ENCODE data around the gene RNF224.

Gene RNF224

DNA sequence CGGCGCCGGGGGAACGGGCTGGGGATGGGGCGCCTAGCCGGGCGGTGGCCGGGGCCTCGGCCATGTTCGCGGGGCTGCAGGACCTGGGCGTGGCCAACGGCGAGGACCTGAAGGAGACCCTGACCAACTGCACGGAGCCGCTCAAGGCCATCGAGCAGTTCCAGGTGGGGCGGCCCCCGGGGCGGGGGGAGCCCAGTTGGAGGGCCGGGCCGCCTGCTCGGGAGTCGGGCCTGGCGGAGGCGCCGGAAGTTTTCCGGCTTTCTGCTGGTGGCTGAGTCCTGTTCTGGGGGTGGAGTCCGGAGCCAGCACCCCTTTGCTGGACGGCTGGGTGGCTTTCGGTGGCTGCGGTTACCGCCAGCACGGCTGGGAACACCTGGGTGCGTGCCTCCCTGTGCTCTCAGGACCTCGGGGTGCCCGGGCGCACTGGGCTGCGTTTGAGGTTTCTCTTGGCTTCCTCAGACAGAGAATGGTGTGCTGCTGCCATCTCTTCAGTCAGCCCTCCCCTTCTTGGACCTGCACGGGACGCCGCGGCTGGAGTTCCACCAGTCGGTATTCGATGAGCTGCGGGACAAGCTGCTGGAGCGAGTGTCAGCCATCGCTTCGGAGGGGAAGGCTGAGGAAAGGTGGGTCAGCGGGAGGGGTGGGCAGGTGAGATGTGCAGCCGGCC is 28.3 kb downstream of the RNF224 start:
- DNase-seq: peak; percentile 60

DNA sequence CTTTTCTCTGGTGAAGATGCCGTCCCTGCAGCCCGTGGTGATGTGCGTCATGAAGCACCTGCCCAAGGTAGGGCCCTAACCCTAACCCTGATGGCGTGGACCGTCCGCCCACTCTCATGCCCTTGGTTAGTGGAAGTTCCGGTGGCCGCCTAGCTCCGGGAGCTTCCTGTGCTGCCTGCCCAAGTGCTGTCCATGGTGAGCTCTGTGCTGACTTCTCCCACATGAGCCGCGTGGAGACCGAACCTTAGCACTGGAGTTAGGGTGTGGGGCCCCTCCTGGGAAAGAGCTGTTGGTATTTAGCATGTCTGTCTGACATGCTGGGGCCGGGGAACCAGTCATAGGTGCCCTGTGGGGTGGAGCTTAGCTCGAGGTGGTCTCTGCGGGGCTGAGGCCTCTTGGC is 29.1 kb downstream of the RNF224 start:
- no peak for DNase-seq

DNA sequence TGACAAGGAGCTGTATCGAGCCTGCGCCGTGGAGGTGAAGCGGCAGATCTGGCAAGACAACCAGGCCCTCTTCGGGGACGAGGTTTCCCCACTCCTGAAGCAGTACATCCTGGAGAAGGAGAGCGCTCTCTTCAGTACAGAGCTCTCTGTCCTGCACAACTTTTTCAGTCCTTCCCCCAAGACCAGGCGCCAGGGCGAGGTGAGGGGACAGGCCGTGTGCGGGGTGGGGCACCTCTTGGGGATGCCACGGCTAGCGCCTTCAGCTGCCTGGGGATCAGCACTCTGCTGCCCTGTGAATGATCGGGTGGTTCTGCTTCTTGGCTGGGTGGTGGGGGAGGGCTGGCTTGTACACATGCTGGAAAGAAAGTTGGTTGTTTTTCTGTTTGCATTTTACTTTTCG is 29.6 kb downstream of the RNF224 start:
- no peak for DNase-seq

DNA sequence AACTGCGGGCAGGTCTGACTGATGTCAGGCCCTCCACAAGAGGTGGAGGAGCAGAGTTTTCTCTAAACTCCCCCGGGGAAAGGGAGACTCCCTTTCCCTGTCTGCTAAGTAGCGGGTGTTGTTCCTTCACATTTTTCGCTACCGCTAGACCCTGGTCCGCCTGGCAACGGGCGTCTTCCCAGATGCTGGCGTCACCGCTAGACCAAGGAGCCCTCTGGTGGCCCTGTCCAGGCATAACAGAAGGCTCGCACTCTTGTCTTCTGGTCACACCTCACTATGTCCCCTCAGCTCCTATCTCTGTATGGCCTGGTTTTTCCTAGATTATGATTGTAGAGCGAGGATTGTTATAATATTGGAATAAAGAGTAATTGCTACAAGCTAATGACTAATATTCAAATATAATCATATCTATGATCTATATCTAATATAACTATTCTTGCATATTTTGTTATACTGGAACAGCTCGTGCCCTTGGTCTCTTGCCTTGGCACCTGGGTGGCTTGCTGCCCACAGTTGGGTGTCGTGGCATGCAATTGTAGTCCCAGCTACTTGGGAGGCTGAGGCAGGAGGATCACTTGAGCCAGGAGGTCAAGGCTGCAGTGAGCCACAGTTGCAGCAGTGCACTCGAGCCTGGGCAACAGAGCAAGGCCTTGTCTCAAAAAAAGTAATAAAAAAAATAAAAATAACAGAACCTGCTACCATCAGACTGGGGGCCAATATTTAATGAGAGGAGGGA is 35.0 kb downstream of the RNF224 start:
- DNase-seq: peak; percentile 10

DNA sequence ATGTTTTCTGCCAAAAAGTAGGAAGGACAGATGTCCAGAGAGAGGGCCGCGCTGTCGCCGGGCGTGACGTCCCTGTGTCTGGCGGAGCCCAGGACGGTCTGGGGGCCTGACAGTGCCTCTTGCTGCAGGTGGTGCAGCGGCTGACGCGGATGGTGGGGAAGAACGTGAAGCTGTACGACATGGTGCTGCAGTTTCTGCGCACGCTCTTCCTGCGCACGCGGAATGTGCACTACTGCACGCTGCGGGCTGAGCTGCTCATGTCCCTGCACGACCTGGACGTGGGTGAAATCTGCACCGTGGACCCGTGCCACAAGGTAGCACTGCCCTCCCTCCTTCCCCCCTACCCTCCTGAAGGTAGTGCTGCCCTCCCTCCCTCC is 35.6 kb downstream of the RNF224 start:
- DNase-seq: no peak

DNA sequence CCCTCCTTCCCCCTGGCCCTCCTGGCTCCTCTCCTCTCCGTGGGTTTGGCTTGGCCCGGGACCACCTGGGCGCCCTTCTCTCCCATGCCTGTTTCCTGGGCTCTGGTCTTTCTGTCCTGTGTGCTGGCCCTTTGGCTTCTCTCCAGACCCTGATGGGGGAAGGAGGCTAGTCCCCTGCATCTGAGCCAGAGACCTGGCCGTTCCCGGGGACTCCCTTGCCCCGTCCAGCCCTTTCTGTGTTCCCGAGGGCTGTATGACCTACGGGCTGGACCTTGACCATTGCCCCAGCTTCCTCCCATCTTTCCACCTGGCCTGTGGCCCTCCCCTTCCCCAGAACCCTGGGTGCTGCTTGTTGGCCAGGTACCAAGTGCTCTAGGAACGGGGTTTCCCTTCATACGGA is 36.2 kb downstream of the RNF224 start:
- DNase-seq: no peak

DNA sequence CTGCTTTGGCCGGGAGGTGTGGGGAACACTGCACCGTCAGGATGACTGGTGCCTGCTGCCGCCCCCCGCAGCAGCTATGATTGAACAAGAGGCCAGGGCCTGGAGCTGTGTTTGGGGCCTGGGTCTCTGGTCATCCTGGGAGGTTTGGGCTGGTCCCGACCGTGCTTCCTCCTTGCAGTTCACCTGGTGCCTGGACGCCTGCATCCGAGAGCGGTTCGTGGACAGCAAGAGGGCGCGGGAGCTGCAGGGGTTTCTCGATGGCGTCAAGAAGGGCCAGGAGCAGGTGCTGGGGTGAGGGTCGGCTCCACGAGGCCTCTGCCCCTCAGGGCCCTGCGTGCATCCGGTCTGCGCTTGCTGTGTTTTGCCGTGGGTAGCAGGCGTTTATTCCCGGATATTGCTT is 36.8 kb downstream of the RNF224 start:
- no peak for DNase-seq

DNA sequence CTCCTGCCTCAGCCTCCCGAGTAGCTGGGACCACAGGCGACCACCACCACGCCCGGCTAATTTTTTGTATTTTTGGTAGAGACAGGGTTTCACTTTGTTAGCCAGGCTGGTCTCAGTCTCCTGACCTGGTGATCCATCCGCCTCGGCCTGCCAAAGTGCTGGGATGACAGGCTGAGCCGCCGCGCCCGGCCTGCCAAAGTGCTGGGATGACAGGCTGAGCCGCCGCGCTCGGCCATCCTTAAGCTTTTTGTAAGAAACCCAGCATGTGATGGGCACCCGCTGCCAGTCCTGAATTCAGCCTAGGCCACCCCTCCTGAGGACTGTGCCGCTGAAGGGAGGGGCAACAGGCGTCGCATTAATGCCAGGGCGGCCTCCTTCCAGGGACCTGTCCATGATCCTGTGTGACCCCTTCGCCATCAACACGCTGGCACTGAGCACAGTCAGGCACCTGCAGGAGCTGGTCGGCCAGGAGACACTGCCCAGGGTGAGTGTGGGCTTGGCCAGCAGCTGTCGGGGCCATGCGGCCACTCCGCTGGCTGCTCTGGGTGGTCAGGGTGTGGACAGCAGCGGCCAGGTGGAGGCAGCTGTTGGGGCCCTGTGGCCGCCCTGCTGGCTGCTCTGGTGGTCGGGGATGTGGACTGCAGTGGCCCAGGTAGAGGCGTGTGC is 38.3 kb downstream of the RNF224 start:
- no peak for DNase-seq

DNA sequence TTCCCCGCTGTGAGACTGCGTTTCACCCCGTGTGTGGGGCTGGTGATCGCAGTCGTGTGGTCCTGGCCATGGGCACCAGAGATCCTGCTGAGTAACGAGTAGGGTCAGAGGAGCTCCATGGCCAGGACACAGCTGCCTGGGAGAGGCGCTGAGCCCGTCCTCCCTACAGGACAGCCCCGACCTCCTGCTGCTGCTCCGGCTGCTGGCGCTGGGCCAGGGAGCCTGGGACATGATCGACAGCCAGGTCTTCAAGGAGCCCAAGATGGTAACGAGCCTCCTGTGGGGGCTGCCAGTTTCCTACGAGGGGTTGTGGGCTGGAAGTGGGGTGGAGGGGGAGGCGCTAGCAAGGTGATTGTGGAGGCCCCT is 38.8 kb downstream of the RNF224 start:
- no peak for DNase-seq

DNA sequence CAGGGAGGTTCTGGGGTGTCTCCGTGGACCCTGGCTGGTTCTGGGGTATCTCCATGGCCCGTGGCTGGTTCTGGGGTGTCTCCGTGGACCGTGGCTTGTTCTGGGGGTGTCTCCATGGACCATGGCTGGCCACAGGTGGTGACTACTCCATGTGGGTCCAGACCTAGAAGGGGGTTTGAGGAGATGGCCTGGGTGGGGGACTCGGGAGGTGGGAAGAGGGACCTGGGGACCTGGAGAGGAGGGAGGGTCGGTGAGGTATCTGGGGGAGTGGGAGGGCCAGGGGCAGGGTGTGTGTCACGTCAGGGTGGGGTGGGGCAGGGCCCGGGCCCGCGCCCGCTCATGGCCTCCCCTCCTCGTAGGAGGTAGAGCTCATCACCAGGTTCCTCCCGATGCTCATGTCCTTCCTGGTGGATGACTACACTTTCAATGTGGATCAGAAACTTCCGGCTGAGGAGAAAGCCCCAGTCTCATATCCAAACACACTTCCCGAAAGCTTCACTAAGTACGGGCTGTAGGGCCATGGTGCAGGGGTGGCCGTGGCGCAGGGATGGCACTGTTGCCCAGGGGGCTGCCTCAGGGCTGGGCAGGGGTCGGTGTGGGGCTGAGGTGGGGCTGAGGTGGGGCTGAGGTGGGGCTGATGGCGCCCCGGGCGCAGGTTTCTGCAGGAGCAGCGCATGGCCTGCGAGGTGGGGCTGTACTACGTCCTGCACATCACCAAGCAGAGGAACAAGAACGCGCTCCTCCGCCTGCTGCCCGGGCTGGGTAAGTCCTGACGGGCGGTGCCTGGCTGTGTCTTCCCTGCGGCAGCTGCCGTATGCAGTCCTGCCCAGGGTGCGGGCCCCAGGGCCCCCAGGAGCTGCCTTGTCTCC is 39.5 kb downstream of the RNF224 start:
- no peak for DNase-seq

DNA sequence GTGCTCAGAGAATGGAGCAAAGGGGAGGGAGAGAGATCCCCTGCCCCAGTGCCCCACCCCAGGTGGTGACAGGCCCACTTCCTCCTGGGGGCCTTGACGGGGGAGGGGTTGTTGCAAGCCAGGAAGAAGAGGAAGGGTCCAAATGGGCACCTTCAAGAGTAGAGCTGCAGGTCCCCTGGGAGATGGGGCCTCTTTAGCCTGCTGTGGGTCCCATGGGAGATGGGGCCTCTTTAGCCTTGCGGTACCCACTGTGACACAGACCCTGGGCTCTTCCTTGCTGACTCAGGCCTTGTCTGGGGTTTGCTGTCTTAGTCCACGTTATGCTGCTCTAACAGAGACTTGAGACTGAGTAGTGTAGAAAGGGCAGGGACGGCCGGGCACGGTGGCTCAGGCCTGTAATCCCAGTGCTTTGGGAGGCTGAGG is 40.6 kb downstream of the RNF224 start:
- DNase-seq: no peak

DNA sequence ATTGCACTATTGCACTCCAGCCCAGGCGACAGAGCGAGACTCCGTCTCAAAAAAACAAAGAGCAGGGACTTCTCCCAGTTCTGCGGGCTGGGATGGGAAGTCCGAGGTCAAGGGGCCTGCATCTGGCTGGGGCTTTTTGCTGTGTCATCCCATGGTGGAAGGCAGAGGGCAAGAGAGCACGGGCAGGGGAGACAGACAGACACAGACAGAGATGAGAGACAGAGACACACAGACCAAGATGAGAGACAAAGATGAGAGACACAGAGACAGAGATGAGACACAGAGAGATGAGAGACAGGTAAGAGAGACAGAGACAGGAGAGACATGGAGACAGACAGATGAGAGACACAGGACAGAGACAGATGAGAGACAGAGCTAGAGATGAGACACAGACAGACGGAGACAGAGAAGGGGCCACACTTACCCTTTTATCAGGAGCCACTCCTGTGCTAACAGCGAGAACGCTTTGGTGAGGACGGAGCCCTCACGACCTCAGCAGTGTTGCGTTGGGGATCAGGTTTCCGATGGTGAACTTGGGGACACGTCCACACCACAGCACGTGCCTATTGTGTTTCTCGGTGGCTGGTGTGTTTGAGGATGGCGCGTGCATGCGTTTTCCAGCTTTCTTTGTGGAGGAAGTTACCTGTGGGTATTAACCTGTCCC is 41.4 kb downstream of the RNF224 start:
- no peak for DNase-seq

DNA sequence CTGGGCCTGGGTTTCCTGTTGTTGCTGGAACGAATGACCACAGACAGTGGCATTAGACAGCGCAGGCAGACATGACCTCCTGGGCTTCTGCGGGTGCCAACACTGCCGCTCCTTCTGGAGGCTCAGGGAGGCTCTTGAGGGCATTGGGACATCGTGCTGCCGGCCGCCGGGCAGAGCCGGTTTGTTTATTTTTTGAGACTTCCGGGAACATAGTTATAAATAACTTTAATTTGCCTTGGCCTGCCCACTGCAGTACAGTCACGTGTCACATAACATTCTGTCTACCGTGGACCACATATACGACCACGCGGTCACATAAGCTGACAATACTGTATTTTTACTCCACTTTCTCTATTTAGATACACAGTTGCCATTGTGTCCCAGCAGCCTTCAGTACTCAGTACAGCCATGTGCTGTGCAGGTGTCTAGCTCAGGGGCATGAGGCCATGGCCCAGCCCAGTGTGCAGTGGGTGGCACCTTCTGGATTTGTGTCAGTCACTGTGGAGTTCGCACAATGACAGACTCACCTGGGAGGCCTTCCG is 42.0 kb downstream of the RNF224 start:
- no peak for DNase-seq

DNA sequence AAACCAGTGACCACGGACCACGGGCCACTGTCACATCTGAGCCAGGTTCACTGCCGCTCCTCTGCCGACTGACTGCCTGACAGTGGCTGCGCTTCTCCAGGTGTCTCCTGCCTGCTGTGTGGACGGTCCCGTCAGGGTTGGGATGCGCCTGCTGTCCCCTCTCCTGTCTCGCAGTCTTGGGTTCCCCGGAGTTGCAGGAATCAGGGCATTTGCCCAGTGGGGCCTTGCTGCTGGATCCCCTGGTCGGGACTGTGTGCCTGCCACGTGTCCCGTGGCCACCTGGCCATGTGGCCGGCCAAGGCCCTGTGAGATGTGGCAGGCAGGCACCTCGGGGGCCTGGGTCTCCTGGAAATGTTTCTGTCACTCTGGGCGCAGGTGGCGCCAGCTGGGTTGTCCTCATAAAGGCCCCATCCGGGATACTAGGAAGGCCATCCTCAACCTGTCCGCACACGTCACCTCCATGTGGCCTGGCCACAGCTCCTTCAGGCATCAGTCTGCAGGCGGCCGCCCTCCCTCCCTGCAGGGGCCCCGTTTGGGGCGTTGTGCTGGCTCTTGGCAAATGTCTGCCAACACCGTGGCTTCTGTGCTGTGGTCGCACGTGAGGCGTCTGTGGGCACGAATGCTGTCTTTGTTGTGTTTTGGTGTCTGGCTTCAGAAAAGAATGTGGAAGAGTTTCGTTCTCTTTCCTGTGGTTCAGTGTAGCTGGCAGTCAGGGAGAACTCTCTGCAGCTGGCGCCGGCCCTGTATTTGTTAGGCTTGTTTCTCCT is 43.8 kb downstream of the RNF224 start:
- no peak for DNase-seq

DNA sequence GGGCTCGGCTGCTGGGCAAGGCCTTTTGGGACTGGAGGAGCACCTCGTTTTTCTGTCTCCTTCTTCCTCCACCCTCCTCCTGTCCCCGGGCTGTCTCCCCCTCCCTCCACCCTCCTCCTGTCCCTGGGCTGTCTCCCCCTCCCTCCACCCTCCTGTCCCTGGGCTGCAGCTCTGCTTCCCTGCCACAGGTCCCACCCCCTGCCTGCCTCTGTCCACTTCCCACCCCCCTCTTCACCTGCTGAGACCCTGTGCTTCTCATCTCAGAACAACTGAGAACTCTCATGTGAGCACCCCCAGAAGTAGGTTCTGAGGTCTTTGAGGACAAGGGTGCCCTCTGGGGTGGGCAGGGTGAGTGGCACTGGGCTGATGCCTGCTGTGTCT is 44.4 kb downstream of the RNF224 start:
- no peak for DNase-seq

DNA sequence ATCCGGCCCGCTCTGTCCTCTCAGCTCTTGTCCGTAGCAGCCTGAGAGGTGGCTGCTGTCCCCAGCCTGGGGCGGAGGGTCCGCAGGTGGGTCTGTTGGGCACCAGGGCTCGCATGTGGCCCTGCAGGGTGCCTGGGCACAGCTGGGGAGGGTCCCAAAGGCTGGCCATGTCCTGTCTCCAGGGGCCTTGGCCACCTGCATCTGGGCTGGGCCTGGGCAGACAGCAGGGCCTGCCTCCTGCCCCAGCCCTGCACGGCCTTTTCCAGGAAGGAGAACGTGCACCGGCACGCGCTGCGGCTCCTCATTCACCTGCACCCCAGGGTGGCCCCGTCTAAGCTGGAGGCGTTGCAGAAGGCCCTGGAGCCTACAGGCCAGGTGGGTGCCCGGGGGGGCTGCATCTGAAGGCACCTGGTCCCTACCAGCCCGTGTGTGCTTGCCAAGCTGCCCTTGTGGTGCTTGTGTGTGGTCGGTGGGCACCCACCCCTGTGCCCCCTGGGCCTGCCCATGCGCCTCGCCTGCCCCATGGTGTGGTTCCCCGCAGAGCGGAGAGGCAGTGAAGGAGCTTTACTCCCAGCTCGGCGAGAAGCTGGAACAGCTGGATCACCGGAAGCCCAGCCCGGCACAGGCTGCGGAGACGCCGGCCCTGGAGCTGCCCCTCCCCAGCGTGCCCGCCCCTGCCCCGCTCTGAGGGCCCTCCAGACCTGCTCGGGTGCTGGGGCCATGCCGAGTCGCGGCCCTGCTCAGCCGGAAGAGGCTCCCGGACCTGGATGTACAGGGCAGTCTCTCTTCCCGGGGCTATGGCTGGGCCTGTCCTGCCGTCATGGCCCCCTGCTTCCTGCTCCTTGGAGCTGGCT is 45.2 kb downstream of the RNF224 start:
- no peak for DNase-seq

DNA sequence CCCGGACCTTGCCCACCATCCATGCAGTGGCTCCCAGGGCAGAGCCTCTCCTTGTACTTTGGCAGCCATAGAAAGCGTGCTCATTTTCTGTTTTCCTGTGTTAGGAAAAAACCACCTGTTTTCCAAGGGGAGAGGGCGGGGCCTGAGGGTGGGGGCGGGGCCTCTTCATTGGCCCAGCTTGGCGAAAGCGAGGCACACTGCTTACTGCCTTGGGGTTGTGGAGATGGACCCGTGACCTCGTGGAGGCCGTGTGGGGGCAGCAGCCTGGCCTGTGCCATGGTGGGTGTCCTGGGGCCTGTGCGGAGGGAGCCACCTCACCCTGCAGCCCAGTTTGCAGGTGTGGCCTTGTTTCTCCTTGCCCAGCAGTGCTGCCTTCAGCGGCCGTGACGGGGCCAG is 45.8 kb downstream of the RNF224 start:
- DNase-seq: peak; percentile 25

DNA sequence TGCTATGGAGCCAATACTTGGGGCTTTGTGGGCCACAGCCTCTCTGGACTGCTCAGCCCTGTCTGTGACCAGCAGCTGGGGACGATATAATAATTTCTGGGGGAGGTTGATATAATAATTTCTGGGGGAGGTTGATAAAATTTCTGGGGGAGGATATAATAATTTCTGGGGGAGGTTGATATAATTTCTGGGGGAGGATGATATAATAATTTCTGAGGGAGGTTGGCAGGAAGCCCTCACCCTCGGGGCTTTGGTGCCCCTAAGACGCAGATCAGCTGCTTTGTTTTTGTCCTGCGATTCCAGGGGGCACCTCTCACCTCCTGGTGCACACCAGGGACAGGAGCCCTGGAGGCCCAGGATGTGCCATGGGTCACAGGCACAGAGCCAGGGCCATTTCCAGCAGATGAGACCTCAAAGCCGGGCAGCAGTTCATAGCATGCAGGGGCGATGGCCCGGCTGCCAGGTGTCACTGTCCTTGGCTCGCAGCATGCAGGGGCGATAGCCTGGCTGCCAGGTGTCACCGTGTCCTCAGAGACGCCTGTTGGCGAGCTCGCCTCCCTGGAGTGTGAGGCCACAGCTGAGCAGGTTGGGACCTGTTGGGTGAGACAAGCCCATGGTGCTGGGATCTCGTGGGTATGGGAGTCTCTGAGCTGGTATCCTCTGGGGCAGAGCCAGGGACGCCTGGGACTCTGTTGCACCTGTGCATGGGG is 46.5 kb downstream of the RNF224 start:
- DNase-seq: peak; percentile 74

DNA sequence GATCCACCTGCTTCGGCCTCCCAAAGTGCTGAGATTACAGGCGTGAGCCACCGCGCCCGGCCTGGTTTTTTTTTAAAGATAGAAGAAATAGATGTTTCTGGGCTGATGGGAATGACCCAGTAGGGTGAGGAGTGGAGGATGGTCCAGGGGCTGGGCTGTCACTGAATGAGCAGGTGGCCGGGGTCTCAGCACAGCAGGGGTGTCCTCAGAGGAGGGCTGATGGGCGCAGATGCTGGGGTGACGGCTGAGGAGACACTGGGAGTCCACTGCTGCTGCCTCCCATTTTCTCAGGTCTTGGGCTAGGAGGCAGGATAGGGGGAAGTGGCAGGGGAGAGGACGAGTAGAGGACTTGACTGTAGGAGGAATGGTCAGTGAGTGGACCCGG is 47.9 kb downstream of the RNF224 start:
- DNase-seq: no peak
